Kidney (tissue), 14 donors: ENCODE results near the gene LTBP1. TPM values are rescaled to one million over a fixed set of nuclear protein-coding genes. Genes with fewer than 3 reads are reported as not detected.

Experiments used
- DNase-seq, 5 donors: peaks; one replicate each; pipeline ENCODE4 v3.0.0-alpha.2; 2013 to 2020
- FAIRE-seq: peaks from 2 replicates; lab custom pipeline; 2012; peaks lifted over from hg19 to GRCh38; lab: Jason Lieb, UNC
- H3K27ac ChIP-seq, 2 donors: one replicate each; pipeline ENCODE4 v1.7.0; 2013; ENCODE audit warnings: low read depth in 2 of 2, low read length in 2 of 2, inconsistent platforms in 1 of 2
- H3K27me3 ChIP-seq: one replicate; pipeline ENCODE4 v1.7.1; 2013; ENCODE audit warnings: low read length, inconsistent platforms; ENCODE audit not compliant: control insufficient read depth, insufficient read depth
- H3K36me3 ChIP-seq, 3 donors: one replicate each; pipeline versions ENCODE4 v1.7.0 to v1.7.1; 2013; ENCODE audit warnings: low read length in 3 of 3, control low read depth in 1 of 3, inconsistent platforms in 1 of 3; ENCODE audit not compliant: insufficient read depth in 3 of 3, control insufficient read depth in 2 of 3
- H3K4me1 ChIP-seq, 3 donors: one replicate each; pipeline versions ENCODE4 v1.7.0 to v1.7.1; 2013; ENCODE audit warnings: low read length in 3 of 3, inconsistent platforms in 1 of 3, low read depth in 1 of 3; ENCODE audit not compliant: control insufficient read depth in 2 of 3, insufficient read depth in 2 of 3
- H3K4me3 ChIP-seq, 3 donors: one replicate each; pipeline versions ENCODE4 v1.7.0 to v1.8.1; 2013; ENCODE audit warnings: low read length in 3 of 3, control low read depth in 1 of 3, inconsistent platforms in 1 of 3
- H3K9ac ChIP-seq, 3 donors: one replicate each; pipeline versions ENCODE4 v1.7.0 to v1.7.1; 2013; ENCODE audit warnings: low read length in 3 of 3, control low read depth in 1 of 3, inconsistent platforms in 1 of 3
- H3K9me3 ChIP-seq, 3 donors: one replicate each; pipeline versions ENCODE4 v1.7.0 to v1.7.1; 2013; ENCODE audit warnings: low read length in 3 of 3, control low read depth in 1 of 3, inconsistent platforms in 1 of 3; ENCODE audit not compliant: control insufficient read depth in 2 of 3, insufficient read depth in 1 of 3
- CTCF ChIP-seq: IDR thresholded peaks from 3 replicates; pipeline ENCODE4 v1.5.1; 2012; ENCODE audit warnings: mild to moderate bottlenecking, moderate library complexity, borderline replicate concordance; ENCODE audit not compliant: insufficient read depth; ENCODE audit errors: extremely low read depth
- intact Hi-C: fragments of 100-400 bp; cut with DNase I; formaldehyde crosslinking; loops from one replicate; pipeline ENCODE4 v1.11.1; 2022
- polyA plus RNA-seq: library from polyadenylated mRNA; stranded (reverse); fragments of 350-450 nt; fragmentation: Illumina TruSeq; extraction: RNeasy Lipid Tissue Mini Kit (QIAGEN cat#74804); gene quantifications from one replicate; pipeline ENCODE4 v1.2.3, GENCODE V29; 2014; ENCODE audit warnings: low read depth, low replicate concordance; ENCODE audit not compliant: insufficient read depth
- total RNA-seq: library from RNA; stranded (reverse); fragmentation: NEBNext Ultra II Directional; extraction: Animal tissue kit (Norgen Biotek cat#: 25700); gene quantifications from one replicate; pipeline ENCODE4 v1.2.1, GENCODE V29; 2021
- donor health status: control.
- donor health status: control.
- donor health status: control.
- donor health status: control.
- donor health status: control.
- donor health status: DM: yes; HTN: yes; CAD: no.
- donor health status: Normal renal cell carcinoma (clear cell type).

The LTBP1 gene
- total and polyA plus RNA-seq, 2 donors from 2014 or later = 9.3 to 39.8 TPM

DNA sequence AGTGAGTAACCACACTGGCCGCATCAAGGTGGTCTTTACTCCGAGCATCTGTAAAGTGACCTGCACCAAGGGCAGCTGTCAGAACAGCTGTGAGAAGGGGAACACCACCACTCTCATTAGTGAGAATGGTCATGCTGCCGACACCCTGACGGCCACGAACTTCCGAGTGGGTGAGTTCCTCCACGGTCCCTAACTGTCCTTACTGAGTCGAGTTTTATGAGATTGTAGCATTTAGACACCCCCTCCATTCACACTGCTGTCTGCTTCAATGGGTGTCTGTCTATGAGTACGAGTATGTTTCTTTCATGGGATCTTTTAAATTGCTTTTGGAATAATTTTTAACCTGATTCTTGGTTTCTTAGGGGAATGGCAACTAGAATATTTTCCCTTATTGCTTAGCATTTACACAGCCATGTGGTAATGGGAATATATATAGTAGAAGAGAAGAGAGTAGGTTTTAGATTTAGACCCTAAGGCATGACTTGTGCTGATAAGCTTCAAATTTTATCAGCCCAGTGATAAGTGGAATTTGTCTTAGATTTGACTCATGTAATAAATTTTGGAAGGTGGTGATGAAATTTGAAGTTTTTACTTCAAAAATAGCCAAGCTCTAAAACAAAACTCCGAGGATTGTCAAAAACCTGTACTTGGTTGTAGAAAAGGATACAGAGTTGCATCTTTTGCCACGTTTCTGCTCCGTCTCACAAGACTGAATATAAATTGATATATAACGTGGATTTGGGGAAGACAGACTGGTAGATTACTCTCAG, 188.2 kb downstream of the LTBP1 start:
- FAIRE-seq (no peak), DNase-seq (peak in 3 of 5 donors; percentile 37 to 48 (median 42))
- H3K4me1 ChIP-seq = no peaks in the 10 kb centered on the region
- TF ChIP-seq CTCF = no peak
- no peaks in the 10 kb centered on the region for H3K9me3 ChIP-seq
- H3K36me3 ChIP-seq = no peaks in the 10 kb centered on the region
- H3K9ac ChIP-seq = no peak overlapping the region
- H3K27me3 ChIP-seq = no peaks in the 10 kb centered on the region
- intact Hi-C loops = no loop called here
- H3K27ac ChIP-seq = peak overlapping the region; percentile 26 to 57
- H3K4me3 ChIP-seq = peak overlapping the region; percentile 3 to 35 (median 26)

- H3K36me3 ChIP-seq = no peaks in the 10 kb centered on the region
- no peak overlapping the region for H3K4me3 ChIP-seq
- no peak overlapping the region for H3K27ac ChIP-seq
- no peaks in the 10 kb centered on the region for H3K9me3 ChIP-seq
- TF ChIP-seq CTCF = no peak
- H3K4me1 ChIP-seq = no peaks in the 10 kb centered on the region
- H3K9ac ChIP-seq = no peak overlapping the region
- intact Hi-C loops = no loop called here
- FAIRE-seq (no peak), DNase-seq (no peak)
- H3K27me3 ChIP-seq = no peaks in the 10 kb centered on the region
Observed at GRCh38 chr2:33135645-33136044, 188.9 kb downstream of the LTBP1 start.

DNA sequence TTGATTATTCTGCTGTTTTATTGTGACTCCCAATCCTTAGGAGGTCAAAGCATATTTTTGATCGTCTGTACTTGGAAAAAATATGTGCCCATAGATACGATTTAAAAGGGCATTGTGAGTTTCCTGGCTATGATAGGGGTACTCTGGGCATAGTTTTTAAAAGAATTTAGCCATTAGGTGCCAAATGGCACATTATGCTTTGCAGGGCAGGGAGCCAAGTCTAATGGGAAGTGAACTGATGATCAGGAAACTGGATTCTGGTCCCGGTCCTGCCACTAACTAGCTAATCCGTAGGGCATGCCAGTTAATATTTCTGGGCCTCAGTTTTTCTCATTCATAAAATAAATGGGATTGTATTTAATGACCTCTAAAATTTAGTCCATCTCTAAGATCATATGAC, 189.3 kb downstream of the LTBP1 start:
- no peak overlapping the region for H3K9ac ChIP-seq
- H3K4me1 ChIP-seq = no peaks in the 10 kb centered on the region
- H3K27me3 ChIP-seq = no peaks in the 10 kb centered on the region
- no peak overlapping the region for H3K4me3 ChIP-seq
- no peak overlapping the region for H3K27ac ChIP-seq
- no peak for TF ChIP-seq CTCF
- intact Hi-C loops = no loop called here
- DNase-seq (no peak), FAIRE-seq (no peak)
- H3K9me3 ChIP-seq = no peaks in the 10 kb centered on the region
- H3K36me3 ChIP-seq = no peaks in the 10 kb centered on the region
